Epithelial cell of proximal tubule (primary cell): ENCODE data around the gene XRRA1. TPM values are rescaled to one million over a fixed set of nuclear protein-coding genes. Genes with fewer than 3 reads are reported as not detected.

Experiments
- DNase-seq: peaks from one replicate; pipeline ENCODE4 v3.0.0-alpha.2; 2011; ENCODE audit warnings: low read depth
- H3K4me3 ChIP-seq: 2 replicates; pipeline ENCODE4 v1.5.1; 2011; ENCODE audit warnings: low read depth, mild to moderate bottlenecking, low read length
- total RNA-seq: library from RNA; depleted of rRNA; stranded (reverse); fragments of >200 nt; gene quantifications from 2 replicates; pipeline ENCODE4 v1.2.3, GENCODE V29; 2015
- TF ChIP-seq, protein P1 (sequence below): conservative IDR thresholded peaks from 2 replicates; pipeline ENCODE4 v1.5.1; 2012; ENCODE audit warnings: low read depth, mild to moderate bottlenecking, low read length

XRRA1 gene
- total RNA-seq, 1 donor from 2014 or later = 5.1 TPM

DNA sequence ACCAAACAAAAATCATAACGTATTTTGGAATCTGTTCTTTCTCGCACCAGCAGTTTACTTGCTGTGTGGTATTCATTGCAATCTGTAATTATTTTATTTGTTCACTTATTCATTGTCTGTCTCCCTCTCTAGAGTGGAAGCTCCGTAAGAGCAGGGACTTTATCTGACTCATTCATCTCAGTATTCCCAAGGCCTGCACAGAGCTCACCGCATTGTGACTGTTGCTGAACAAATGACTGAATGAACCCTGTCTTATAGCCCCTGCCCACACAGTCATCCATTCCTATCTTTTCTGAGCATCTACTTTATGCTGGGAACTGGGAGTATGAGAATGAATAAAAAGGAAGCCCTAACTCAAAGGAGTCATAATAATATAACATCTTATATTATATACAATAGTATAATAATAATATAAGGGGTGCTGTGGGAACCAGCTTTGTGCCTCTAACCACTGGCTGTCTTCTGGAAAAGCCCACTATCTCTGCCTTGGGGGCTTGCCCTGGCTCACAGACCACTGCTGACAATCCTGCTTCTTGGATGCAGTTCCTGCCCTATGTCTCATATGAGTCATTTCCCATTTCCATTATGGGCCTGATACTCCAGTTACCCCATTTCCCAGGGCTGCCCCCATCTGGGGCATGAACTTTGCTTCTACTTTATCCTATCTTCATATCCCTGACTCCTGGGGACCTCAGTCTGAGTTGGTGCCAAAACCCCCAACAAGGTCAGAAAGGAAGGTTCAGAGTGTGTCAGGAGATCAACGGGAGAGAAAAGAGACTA is 11.0 kb downstream of the XRRA1 start:
- DNase-seq = no peak
- H3K4me3 ChIP-seq = no peak overlapping the region
- TF ChIP-seq, protein P1, sequence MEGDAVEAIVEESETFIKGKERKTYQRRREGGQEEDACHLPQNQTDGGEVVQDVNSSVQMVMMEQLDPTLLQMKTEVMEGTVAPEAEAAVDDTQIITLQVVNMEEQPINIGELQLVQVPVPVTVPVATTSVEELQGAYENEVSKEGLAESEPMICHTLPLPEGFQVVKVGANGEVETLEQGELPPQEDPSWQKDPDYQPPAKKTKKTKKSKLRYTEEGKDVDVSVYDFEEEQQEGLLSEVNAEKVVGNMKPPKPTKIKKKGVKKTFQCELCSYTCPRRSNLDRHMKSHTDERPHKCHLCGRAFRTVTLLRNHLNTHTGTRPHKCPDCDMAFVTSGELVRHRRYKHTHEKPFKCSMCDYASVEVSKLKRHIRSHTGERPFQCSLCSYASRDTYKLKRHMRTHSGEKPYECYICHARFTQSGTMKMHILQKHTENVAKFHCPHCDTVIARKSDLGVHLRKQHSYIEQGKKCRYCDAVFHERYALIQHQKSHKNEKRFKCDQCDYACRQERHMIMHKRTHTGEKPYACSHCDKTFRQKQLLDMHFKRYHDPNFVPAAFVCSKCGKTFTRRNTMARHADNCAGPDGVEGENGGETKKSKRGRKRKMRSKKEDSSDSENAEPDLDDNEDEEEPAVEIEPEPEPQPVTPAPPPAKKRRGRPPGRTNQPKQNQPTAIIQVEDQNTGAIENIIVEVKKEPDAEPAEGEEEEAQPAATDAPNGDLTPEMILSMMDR = no peak

DNA sequence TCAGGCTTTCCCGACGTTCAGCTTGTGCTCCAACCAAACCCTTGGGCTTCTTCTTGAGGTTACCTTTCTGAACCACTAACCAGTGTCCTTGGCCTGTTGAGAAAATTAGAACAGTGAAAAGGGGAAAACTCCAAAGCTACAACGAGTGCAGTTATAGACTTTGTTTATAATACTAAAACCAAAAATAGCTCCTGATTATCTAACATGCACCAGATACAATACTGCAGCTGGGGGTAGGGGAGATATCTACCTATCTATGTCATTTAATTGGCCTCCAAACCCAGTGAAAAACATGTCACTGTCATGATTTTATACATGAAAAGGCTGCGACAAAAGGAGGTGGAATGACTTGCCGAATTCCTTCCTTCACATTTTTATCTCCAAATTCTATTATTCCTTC is 11.9 kb downstream of the XRRA1 start:
- TF ChIP-seq, protein P1 = no peak
- H3K4me3 ChIP-seq = no peak overlapping the region
- no peak for DNase-seq

DNA sequence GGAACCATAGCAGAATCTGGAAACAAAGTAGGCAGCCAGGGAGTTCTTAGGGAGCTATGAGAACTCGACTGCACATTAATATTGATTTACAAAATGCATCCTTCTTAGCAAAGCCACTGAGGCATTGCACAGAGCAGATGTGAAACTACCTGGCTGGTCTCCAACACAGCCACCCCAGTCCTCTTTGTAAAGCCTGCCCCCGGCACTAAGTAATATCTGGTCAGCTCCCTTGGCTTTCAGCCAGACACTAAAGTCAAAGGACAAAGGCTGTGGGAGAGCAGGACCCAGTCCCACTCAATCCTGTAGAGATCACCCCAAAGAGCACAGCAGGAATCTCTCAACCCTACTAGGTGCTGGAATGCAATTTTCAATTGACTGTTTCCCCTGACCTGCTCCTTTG is 12.8 kb downstream of the XRRA1 start:
- DNase-seq = no peak
- no peak overlapping the region for H3K4me3 ChIP-seq
- TF ChIP-seq, protein P1 = no peak

DNA sequence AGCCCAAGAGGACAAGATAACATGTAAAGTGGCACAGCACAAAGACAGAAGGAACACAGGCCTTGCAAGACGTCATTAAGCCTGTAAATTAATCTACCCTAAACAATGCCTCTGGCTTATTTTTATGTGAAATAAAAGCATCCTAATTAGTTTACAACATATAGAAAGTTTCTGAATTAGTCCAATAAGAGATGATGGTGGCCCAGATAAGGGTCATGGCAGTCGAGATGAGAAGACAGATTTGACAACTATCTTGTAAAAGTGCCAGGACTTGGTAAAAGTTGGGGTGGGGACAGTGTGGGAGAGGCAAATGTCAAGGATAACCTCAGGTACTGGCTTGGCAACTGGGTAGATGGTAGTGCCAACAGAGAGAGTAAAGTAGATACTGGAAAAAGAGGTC is 13.6 kb downstream of the XRRA1 start:
- TF ChIP-seq, protein P1 = no peak
- DNase-seq = no peak
- H3K4me3 ChIP-seq = no peak overlapping the region

DNA sequence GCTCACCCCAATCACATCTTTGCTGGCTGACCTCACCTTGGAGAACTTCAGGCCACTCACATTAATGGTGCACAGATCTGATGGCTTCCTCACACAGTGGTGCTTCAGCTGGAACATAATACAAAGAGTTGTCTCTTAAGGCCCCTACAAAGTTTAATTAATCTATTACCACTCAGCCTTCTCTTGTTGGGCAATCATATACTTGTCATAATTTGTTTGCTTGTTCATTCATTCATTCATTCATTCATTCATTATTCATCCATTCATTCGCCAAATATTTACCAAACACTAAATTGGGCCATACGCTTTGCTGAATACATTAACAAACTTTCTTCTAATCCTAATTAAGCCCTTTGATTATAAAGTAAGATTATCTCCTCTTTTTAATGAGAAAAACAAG is 15.1 kb downstream of the XRRA1 start:
- TF ChIP-seq, protein P1 = no peak
- DNase-seq = no peak
- H3K4me3 ChIP-seq = no peak overlapping the region

DNA sequence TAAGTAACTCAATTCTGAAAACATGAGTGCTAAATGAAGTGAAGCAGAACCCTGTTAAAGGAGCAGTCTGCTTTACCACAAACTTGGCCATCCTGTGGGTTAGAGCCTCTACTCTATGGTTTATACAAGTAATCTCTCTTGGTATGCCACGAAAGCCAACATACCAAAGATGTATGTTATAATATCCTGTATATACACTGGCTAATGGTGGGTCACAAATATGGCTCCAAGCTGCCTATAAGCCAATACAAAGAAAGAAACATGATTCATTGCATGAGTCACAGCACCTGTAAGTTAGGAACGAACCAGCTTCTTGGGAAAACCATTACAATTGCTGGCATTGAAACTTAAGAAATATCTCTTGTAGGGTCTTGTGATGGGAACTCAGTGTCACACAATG is 16.1 kb downstream of the XRRA1 start:
- TF ChIP-seq, protein P1 = no peak
- no peak for DNase-seq
- no peak overlapping the region for H3K4me3 ChIP-seq

DNA sequence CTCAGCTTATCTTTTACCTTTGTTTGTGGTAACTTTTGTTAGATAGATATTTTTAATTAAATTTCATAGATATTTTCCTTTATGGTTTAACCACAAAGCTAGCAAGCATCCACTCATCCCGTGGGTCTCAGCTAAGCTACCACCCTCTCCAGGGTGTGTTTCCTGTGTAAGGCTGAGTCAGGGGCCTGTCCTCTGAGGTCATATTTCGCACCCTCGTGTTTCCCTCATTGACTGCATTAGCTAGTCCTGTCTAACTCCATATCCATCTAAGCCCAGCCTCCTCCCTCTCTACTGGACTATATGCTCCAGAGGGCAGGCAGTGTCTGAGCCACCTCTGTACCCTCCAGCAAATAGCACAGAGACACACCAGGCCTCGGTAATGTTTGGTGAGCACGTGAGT is 16.7 kb downstream of the XRRA1 start:
- TF ChIP-seq, protein P1 = no peak
- no peak for DNase-seq
- no peak overlapping the region for H3K4me3 ChIP-seq
